ENCODE data around the gene DOCK4.

DNA sequence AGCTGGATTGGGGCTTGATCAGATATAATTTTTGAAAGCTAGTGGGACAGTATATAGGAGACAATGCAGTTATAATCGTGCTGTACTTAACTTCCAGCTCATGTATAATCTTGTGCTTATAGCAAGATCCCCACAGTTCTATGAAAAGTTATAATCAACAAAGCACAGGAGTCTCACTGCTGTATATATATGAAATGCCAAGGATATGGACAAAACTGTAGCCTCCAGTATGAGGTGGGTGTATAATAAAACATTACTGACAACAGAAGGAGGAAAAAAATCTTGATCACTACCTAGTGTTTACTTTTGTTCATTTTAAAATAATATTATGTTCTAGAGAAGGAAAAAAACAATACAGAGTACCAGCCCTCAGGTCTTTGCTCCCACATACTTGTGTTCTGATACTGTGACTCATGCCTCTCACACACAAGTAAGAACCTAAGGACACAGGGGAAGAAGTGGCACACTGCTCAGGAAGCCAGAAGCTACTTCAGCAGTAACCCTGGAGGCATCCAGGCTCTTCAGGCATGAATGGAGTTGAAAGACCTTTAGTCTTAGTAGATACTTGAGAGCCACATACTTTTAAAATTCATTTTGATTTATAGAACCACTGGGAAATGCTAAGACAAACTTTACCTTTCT is 378.2 kb downstream of the DOCK4 start:
- TF ChIP-seq EP300 (IDR thresholded peaks at IDR 0.05; ENCODE audit: borderline replicate concordance) (no peak), RAD21 (IDR thresholded peaks at IDR 0.05; ENCODE audit: low read depth) (no peak), CEBPB (IDR thresholded peaks at IDR 0.05) (no peak), TAF1 (IDR thresholded peaks at IDR 0.05; ENCODE audit: low read depth) (no peak), CREB1 (IDR thresholded peaks at IDR 0.05; ENCODE audit: low read depth) (no peak), YY1 (IDR thresholded peaks at IDR 0.05; ENCODE audit: low read depth) (no peak), EGR1 (IDR thresholded peaks at IDR 0.05) (no peak), ZBTB7A (IDR thresholded peaks at IDR 0.05; ENCODE audit: low read depth) (no peak)
- TF ChIP-seq, protein P1, sequence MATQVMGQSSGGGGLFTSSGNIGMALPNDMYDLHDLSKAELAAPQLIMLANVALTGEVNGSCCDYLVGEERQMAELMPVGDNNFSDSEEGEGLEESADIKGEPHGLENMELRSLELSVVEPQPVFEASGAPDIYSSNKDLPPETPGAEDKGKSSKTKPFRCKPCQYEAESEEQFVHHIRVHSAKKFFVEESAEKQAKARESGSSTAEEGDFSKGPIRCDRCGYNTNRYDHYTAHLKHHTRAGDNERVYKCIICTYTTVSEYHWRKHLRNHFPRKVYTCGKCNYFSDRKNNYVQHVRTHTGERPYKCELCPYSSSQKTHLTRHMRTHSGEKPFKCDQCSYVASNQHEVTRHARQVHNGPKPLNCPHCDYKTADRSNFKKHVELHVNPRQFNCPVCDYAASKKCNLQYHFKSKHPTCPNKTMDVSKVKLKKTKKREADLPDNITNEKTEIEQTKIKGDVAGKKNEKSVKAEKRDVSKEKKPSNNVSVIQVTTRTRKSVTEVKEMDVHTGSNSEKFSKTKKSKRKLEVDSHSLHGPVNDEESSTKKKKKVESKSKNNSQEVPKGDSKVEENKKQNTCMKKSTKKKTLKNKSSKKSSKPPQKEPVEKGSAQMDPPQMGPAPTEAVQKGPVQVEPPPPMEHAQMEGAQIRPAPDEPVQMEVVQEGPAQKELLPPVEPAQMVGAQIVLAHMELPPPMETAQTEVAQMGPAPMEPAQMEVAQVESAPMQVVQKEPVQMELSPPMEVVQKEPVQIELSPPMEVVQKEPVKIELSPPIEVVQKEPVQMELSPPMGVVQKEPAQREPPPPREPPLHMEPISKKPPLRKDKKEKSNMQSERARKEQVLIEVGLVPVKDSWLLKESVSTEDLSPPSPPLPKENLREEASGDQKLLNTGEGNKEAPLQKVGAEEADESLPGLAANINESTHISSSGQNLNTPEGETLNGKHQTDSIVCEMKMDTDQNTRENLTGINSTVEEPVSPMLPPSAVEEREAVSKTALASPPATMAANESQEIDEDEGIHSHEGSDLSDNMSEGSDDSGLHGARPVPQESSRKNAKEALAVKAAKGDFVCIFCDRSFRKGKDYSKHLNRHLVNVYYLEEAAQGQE (IDR thresholded peaks at IDR 0.05; ENCODE audit: low read depth), result no peak
- TF ChIP-seq, protein P2, sequence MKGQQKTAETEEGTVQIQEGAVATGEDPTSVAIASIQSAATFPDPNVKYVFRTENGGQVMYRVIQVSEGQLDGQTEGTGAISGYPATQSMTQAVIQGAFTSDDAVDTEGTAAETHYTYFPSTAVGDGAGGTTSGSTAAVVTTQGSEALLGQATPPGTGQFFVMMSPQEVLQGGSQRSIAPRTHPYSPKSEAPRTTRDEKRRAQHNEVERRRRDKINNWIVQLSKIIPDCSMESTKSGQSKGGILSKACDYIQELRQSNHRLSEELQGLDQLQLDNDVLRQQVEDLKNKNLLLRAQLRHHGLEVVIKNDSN (IDR thresholded peaks at IDR 0.05), result no peak
